Measurements from ENCODE around the gene DOCK1.

DOCK1 gene

GRCh38 chr10:127354255-127354654 lies 449.0 kb downstream of the DOCK1 start:
- H3K9ac ChIP-seq (ENCODE audit: low read depth, low read length): no peak overlapping the region
- H3K27me3 ChIP-seq (ENCODE audit: control insufficient read depth, insufficient read depth, low read length): no peaks in the 10 kb centered on the region

GRCh38 chr10:127354992-127355391 lies 449.8 kb downstream of the DOCK1 start:
- Histone ChIP-seq H3K27me3 (ENCODE audit: control insufficient read depth, insufficient read depth, low read length) (no peaks in the 10 kb centered on the region), H3K4me1 (ENCODE audit: control insufficient read depth, insufficient read depth, low read length) (no peaks in the 10 kb centered on the region), H3K4me2 (ENCODE audit: low read length) (no peak overlapping the region), H3K4me3 (ENCODE audit: low read length) (no peak overlapping the region), H3K36me3 (ENCODE audit: insufficient read depth, low read length) (peaks cover 9% of the 10 kb centered on the region), H3K9me3 (replicated peaks; ENCODE audit: low read length) (no peaks in the 10 kb centered on the region), H3K9ac (ENCODE audit: low read depth, low read length) (no peak overlapping the region)

More at GRCh38 chr10:127354255-127354654, 449.0 kb downstream of the DOCK1 start:
- Histone ChIP-seq H3K4me1 (ENCODE audit: control insufficient read depth, insufficient read depth, low read length) (no peaks in the 10 kb centered on the region), H3K4me3 (ENCODE audit: low read length) (no peak overlapping the region), H3K9me3 (replicated peaks; ENCODE audit: low read length) (no peaks in the 10 kb centered on the region), H3K4me2 (ENCODE audit: low read length) (no peak overlapping the region), H3K36me3 (ENCODE audit: insufficient read depth, low read length) (peaks cover 9% of the 10 kb centered on the region)

- Histone ChIP-seq H3K4me1 (ENCODE audit: control insufficient read depth, insufficient read depth, low read length) (no peaks in the 10 kb centered on the region), H3K4me3 (ENCODE audit: low read length) (no peak overlapping the region), H3K27me3 (ENCODE audit: control insufficient read depth, insufficient read depth, low read length) (no peaks in the 10 kb centered on the region), H3K4me2 (ENCODE audit: low read length) (no peak overlapping the region), H3K9me3 (replicated peaks; ENCODE audit: low read length) (no peaks in the 10 kb centered on the region), H3K9ac (ENCODE audit: low read depth, low read length) (no peak overlapping the region), H3K36me3 (ENCODE audit: insufficient read depth, low read length) (peaks cover 9% of the 10 kb centered on the region)
These were observed 451.1 kb downstream of the DOCK1 start for GRCh38 chr10:127356360-127356759.

GRCh38 chr10:127357265-127357664 lies 452.0 kb downstream of the DOCK1 start:
- Histone ChIP-seq H3K4me1 (ENCODE audit: control insufficient read depth, insufficient read depth, low read length) (no peaks in the 10 kb centered on the region), H3K4me3 (ENCODE audit: low read length) (no peak overlapping the region), H3K36me3 (ENCODE audit: insufficient read depth, low read length) (peaks cover 9% of the 10 kb centered on the region), H3K4me2 (ENCODE audit: low read length) (no peak overlapping the region), H3K9ac (ENCODE audit: low read depth, low read length) (no peak overlapping the region), H3K27me3 (ENCODE audit: control insufficient read depth, insufficient read depth, low read length) (no peaks in the 10 kb centered on the region), H3K9me3 (replicated peaks; ENCODE audit: low read length) (no peaks in the 10 kb centered on the region)

GRCh38 chr10:127358337-127358736 lies 453.1 kb downstream of the DOCK1 start:
- no peak overlapping the region for H3K9ac ChIP-seq (ENCODE audit: low read depth, low read length)
- H3K4me2 ChIP-seq (ENCODE audit: low read length): no peak overlapping the region
- H3K27me3 ChIP-seq (ENCODE audit: control insufficient read depth, insufficient read depth, low read length): no peaks in the 10 kb centered on the region
- H3K4me3 ChIP-seq (ENCODE audit: low read length): no peak overlapping the region
- no peaks in the 10 kb centered on the region for H3K4me1 ChIP-seq (ENCODE audit: control insufficient read depth, insufficient read depth, low read length)
- peaks cover 14% of the 10 kb centered on the region for H3K36me3 ChIP-seq (ENCODE audit: insufficient read depth, low read length)
- H3K9me3 ChIP-seq (replicated peaks; ENCODE audit: low read length): no peaks in the 10 kb centered on the region

- Histone ChIP-seq H3K9me3 (replicated peaks; ENCODE audit: low read length) (no peaks in the 10 kb centered on the region), H3K4me3 (ENCODE audit: low read length) (no peak overlapping the region), H3K4me1 (ENCODE audit: control insufficient read depth, insufficient read depth, low read length) (no peaks in the 10 kb centered on the region), H3K9ac (ENCODE audit: low read depth, low read length) (no peak overlapping the region), H3K27me3 (ENCODE audit: control insufficient read depth, insufficient read depth, low read length) (no peaks in the 10 kb centered on the region), H3K4me2 (ENCODE audit: low read length) (no peak overlapping the region), H3K36me3 (ENCODE audit: insufficient read depth, low read length) (peaks cover 19% of the 10 kb centered on the region)
These were observed 458.8 kb downstream of the DOCK1 start for GRCh38 chr10:127364034-127364433.

- no peaks in the 10 kb centered on the region for H3K9me3 ChIP-seq (replicated peaks; ENCODE audit: low read length)
- no peaks in the 10 kb centered on the region for H3K27me3 ChIP-seq (ENCODE audit: control insufficient read depth, insufficient read depth, low read length)
- H3K36me3 ChIP-seq (ENCODE audit: insufficient read depth, low read length): peaks cover 14% of the 10 kb centered on the region
- H3K9ac ChIP-seq (ENCODE audit: low read depth, low read length): no peak overlapping the region
- no peaks in the 10 kb centered on the region for H3K4me1 ChIP-seq (ENCODE audit: control insufficient read depth, insufficient read depth, low read length)
- no peak overlapping the region for H3K4me3 ChIP-seq (ENCODE audit: low read length)
- no peak overlapping the region for H3K4me2 ChIP-seq (ENCODE audit: low read length)
These were observed 462.9 kb downstream of the DOCK1 start for GRCh38 chr10:127368101-127368500.

- peaks cover 11% of the 10 kb centered on the region for H3K36me3 ChIP-seq (ENCODE audit: insufficient read depth, low read length)
- no peaks in the 10 kb centered on the region for H3K4me1 ChIP-seq (ENCODE audit: control insufficient read depth, insufficient read depth, low read length)
- no peaks in the 10 kb centered on the region for H3K9me3 ChIP-seq (replicated peaks; ENCODE audit: low read length)
- H3K9ac ChIP-seq (ENCODE audit: low read depth, low read length): no peak overlapping the region
- no peak overlapping the region for H3K4me3 ChIP-seq (ENCODE audit: low read length)
- no peaks in the 10 kb centered on the region for H3K27me3 ChIP-seq (ENCODE audit: control insufficient read depth, insufficient read depth, low read length)
- no peak overlapping the region for H3K4me2 ChIP-seq (ENCODE audit: low read length)
These were observed 463.7 kb downstream of the DOCK1 start for GRCh38 chr10:127368929-127369328.

- Histone ChIP-seq H3K9me3 (replicated peaks; ENCODE audit: low read length) (no peaks in the 10 kb centered on the region), H3K4me3 (ENCODE audit: low read length) (no peak overlapping the region), H3K9ac (ENCODE audit: low read depth, low read length) (no peak overlapping the region), H3K4me1 (ENCODE audit: control insufficient read depth, insufficient read depth, low read length) (no peaks in the 10 kb centered on the region), H3K4me2 (ENCODE audit: low read length) (no peak overlapping the region), H3K36me3 (ENCODE audit: insufficient read depth, low read length) (peaks cover 12% of the 10 kb centered on the region), H3K27me3 (ENCODE audit: control insufficient read depth, insufficient read depth, low read length) (no peaks in the 10 kb centered on the region)
These were observed 465.4 kb downstream of the DOCK1 start for GRCh38 chr10:127370601-127371000.

- peaks cover 5% of the 10 kb centered on the region for H3K36me3 ChIP-seq (ENCODE audit: insufficient read depth, low read length)
- H3K4me1 ChIP-seq (ENCODE audit: control insufficient read depth, insufficient read depth, low read length): no peaks in the 10 kb centered on the region
- no peaks in the 10 kb centered on the region for H3K27me3 ChIP-seq (ENCODE audit: control insufficient read depth, insufficient read depth, low read length)
- H3K9ac ChIP-seq (ENCODE audit: low read depth, low read length): no peak overlapping the region
- H3K9me3 ChIP-seq (replicated peaks; ENCODE audit: low read length): no peaks in the 10 kb centered on the region
- H3K4me3 ChIP-seq (ENCODE audit: low read length): no peak overlapping the region
- no peak overlapping the region for H3K4me2 ChIP-seq (ENCODE audit: low read length)
These were observed 467.1 kb downstream of the DOCK1 start for GRCh38 chr10:127372361-127372760.

GRCh38 chr10:127374074-127374680 lies 468.9 kb downstream of the DOCK1 start:
- Histone ChIP-seq H3K9ac (ENCODE audit: low read depth, low read length) (no peak overlapping the region), H3K4me3 (ENCODE audit: low read length) (no peak overlapping the region), H3K4me2 (ENCODE audit: low read length) (no peak overlapping the region)

GRCh38 chr10:127374901-127375300 lies 469.7 kb downstream of the DOCK1 start:
- Histone ChIP-seq H3K36me3 (ENCODE audit: insufficient read depth, low read length) (peaks cover 5% of the 10 kb centered on the region), H3K4me2 (ENCODE audit: low read length) (no peak overlapping the region), H3K4me3 (ENCODE audit: low read length) (no peak overlapping the region), H3K27me3 (ENCODE audit: control insufficient read depth, insufficient read depth, low read length) (no peaks in the 10 kb centered on the region), H3K4me1 (ENCODE audit: control insufficient read depth, insufficient read depth, low read length) (no peaks in the 10 kb centered on the region), H3K9me3 (replicated peaks; ENCODE audit: low read length) (no peaks in the 10 kb centered on the region), H3K9ac (ENCODE audit: low read depth, low read length) (no peak overlapping the region)

More at GRCh38 chr10:127374074-127374680, 468.9 kb downstream of the DOCK1 start:
- peaks cover 5% of the 10 kb centered on the region for H3K36me3 ChIP-seq (ENCODE audit: insufficient read depth, low read length)
- no peaks in the 10 kb centered on the region for H3K4me1 ChIP-seq (ENCODE audit: control insufficient read depth, insufficient read depth, low read length)
- no peaks in the 10 kb centered on the region for H3K27me3 ChIP-seq (ENCODE audit: control insufficient read depth, insufficient read depth, low read length)
- H3K9me3 ChIP-seq (replicated peaks; ENCODE audit: low read length): no peaks in the 10 kb centered on the region

Measured in skeletal muscle satellite cell (primary cell).